GM18498 (cell line): ENCODE results near the gene SPATA17.

Source experiments
- ATAC-seq: cut with Tn5 transposase; IDR thresholded peaks from one replicate; pipeline ENCODE4 v1.9.1; 2021; ENCODE audit warnings: mild to moderate bottlenecking, moderate library complexity; ENCODE audit not compliant: unreplicated experiment

Gene SPATA17

DNA sequence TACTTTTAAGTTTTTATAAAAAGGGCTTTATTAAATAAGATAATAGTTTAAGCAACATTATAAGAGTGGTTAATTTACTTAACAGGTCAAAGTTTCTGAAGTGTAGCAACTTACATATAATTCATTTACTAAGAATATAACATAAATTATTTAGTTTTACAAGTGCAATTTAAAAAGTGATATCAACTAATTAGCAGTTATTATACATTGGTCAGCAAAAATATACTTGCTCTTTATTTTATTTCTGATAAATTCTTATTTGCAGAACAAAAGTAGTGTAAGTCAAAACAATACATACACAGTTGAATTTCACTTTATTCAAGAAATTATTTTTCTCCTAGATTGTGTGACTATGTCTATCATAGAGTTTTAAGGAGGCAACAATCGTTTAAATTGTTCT, 215.6 kb downstream of the SPATA17 start:
- no peak for ATAC-seq

DNA sequence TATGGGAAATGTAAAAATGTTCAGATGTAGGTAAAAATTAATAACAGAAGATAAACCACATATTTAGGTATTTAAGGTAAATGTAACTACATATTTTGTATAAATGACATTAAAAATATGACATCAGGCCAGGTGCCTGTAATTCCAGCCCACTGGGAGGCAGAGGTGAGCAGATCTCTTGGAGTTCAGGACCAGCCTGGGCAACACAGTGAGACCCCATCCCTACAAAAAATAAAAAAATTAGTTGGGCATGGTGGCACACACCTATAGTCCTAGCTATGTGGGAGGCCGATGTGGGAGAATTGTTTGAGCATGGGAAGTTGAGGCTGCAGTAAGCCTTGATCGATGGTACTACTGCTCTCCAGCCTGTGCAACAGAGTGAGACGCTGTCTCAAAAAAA, 216.5 kb downstream of the SPATA17 start:
- ATAC-seq: no peak

DNA sequence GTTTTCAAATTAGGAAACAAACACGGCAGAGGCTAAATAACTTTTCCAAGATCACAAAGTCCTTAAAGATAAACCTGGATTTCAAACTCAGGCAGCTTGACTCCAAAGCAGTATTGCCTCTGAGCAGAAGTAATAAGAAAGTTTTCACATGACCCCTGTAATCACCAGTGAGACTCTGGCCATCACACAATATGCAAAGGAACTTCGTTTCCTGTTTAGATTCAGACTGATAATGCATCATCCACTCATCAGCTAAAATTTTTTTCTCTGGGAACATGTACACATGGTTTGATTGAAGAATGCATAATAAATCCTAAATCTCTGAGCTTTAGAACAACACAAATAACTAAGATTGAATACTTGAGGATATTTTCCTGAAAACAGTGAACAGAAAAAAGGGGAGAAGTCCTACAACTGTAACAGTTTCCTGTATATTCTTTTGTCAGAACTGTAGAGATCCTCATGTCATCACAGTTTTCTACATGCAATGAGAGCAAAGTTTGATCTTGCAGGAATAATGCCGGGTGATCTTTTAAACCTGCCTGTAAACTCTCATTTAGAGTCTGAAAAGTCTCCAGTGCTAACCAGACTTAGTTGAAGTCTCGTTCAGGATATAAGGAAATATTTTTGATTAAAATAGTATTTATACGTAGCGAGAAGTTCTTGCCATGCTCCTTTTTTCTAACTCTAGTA, 225.3 kb downstream of the SPATA17 start:
- ATAC-seq: no peak

DNA sequence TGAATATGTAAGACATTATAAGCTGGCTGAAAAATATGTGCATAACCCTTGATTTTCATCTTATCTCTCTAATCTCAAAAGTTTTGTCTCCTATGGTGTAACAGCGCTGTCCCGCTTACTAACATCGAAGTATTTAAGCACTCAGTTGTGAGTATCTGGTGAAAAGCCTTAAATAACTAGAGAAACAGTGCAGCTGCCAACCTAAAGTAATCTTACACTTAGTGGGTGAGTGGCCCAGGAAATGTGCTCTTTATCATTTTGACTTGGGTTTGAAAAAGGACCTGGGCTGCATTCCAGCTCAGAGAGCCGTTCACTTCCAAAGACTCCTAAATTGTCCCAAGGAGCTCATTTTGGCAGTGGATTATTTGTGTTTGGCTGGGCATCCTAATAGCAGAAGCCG, 225.9 kb downstream of the SPATA17 start:
- no peak for ATAC-seq

DNA sequence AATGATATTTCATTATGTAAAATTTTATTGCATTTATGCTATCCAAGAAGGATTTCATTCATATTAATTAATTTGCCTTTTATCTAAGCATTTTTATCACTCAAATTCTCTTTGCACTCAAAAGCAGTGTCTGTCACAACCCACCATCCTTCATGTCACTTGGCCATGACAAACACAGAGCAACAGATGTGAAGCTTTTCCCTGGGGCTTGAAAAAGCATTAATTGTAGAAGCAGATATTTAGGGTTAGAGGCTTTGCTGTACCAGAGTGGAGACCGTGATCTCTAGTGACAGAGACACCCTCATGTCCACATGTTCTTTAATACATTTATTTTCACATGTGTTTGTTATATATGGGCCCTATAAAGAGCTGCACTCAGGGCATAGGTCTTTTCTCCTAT, 230.5 kb downstream of the SPATA17 start:
- no peak for ATAC-seq

DNA sequence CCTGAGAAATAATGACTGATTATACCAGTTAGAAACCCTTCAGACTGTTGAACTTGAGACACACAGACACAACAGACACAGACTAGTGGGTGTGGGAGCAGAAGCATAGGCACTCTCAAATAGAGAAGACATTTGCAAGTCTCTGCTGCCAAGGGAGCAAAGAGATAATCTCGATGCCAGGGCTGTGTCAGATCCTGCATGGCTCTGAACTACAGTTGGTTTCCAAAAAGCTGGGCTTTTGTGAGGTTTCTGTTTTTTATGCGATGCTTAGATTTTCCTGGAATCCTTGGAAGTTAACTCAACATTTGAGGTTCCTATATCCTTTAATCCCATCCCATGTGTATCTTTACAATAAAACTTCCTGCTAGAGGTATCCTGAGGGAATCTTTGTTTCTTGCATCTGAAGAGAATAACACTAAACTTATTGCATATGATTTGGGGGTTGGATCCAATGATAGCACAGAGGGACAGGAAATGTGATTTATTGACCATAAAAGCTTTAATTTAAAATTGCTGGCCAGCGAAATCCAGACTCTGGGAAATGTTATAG, 236.4 kb downstream of the SPATA17 start:
- no peak for ATAC-seq

DNA sequence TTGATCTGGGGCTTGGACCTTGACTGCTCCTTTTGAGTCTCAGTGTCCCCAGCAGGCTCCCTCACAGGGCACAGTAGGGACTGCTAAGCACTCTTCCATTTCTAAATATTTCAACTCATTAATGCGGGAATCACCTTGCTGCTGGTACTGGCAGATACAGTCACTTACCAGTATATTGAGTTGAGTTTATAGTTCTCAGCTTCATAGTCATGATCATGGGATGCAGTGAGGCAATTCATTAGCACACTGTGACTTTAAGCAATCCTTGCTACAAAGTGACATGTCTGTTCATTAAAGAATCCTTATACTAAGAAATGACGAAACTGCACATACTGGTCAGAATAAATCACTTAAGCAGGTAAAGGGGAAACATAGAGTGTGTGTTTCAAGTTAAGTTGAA, 240.8 kb downstream of the SPATA17 start:
- ATAC-seq: no peak

DNA sequence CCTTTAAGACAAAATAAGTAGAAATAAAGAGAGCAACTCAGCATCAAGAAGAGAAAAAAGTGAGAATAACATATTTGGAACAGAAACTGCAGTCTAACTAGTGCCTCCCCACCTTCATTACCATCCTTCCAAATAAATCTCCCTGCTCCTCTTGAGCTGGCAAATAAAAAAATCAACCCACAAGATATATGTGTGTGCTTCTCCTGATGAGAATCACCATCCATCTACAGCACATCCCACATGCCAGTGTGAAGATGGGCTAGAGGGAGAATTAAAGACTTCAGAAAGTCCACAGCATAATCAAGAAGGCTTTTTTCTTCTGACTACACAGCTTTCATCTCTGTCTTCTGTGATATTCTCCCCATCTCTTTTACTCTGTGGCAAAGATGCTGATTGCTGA, 244.1 kb downstream of the SPATA17 start:
- no peak for ATAC-seq

DNA sequence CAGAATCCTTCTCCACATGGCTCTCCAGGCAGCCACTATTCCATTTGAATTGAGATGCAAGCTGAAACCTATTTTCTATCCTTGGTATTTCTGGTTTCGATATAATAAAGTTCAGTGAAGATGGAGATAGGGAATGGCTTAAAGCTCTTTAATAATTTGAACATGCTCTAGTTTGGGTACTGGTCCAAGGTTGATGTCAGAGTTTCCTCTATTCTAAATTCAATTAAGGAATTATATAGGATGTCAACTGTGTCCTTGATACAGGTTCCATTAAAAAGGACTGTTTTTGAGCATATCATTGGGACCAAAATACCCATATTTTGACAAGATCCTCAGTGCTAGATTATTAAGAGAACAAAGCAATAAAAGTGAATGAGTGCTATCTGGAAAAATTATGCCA, 245.3 kb downstream of the SPATA17 start:
- ATAC-seq: no peak

DNA sequence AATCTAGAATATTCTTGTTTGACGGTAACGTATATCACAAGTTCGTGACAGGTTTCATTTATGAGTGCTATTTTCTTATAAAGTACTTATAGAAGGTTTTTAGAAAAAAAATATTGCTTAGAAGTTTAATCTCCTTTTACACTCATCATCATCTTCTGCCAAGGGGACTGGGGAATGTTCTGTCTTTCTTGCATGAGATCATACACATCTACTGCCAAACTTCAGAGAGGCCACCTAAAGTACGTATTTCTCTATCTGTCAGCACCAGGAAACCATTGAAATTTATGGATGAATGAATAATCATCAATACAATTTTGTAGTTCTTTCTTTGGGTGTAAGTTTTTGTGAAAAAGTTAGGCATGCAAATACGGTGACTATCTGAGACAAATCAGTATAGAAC, 245.8 kb downstream of the SPATA17 start:
- no peak for ATAC-seq

DNA sequence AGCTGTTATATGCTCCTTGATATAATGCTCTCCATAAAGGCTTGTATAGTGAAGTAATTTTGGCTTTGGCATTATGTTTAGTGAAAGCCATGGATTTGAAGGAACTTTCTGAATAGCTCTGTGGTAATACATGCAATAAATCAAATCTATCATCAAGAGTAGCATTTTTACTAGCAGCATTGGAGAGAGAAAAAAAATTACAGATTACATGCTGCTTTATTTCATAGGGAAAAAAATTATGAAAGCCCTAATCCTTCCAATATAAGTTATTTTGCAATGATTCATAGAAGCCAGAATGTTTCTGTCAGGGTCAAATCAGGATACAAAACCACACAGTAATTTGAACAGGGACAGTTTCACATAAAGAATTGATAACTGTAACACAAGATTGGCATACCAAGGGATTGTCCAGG, 250.0 kb downstream of the SPATA17 start:
- ATAC-seq: no peak

DNA sequence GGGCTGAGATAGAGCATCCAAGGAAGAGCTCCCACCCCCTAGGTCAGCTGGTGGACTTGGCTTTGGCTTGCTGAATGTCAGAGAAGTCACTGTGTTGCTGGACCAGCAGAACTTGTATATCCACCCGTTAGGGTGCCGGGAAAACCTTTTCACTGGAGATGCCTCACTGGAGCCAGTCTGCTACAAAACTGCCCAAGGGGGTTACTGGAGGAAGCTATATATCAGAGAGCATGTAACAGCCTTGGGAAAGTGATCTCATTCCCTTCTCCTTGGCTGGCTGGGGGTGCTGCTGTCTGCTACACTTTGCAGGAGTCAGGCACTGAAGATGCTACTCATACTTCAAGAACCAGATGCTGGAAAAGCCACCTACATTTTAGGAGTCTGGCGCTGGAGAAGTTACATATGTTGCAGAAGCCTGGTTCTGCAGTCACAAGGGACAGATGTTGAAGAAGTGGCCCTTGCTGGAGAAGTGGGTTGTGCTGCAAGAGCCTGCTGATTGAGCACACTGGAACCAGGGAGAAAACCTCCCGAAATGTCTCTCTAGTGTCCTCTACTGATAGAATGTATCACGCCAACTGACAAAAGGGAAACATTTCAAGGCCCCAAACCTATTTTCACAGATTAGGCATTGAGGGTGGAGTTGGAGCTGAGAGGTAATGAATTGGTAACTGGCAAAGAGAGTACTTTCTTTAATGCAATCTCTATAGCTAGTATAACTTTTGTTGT, 250.6 kb downstream of the SPATA17 start:
- ATAC-seq: no peak

DNA sequence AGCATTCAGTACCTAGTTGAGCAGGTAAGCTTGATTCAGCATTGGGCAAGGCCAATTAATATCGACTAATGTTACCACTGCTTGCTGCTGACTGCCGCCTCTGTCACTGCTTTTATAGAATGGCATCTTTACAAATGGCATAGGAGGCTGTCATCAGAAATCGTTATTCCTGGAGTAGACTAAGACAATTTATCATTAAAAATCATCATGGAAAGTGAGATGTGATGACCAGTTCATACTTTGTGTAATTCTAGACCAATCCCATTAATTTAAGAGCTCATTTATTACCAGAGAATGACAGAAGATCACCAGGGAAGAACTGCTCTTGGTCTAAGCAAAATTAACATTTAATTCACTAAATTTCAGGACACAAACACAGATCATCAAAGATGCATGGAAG, 254.0 kb downstream of the SPATA17 start:
- no peak for ATAC-seq

DNA sequence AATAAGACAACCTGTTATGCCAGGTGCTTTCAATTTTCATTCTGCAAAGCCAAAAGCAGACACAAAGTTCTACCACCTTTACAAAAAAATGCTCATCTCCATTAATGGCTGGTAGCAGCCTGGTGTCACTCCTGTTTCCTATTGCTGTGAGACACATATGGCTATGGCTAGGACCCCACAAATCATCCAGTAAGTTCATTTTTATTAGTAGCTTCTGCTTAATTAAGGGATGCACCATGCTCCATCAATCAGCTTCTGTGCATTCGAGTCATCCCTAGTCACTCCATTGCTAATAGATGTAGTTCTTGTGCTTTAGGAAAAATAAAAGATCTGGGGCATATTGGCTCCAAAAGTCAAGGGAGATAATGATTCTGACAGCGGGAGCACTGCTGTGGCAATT, 257.2 kb downstream of the SPATA17 start:
- ATAC-seq: no peak

DNA sequence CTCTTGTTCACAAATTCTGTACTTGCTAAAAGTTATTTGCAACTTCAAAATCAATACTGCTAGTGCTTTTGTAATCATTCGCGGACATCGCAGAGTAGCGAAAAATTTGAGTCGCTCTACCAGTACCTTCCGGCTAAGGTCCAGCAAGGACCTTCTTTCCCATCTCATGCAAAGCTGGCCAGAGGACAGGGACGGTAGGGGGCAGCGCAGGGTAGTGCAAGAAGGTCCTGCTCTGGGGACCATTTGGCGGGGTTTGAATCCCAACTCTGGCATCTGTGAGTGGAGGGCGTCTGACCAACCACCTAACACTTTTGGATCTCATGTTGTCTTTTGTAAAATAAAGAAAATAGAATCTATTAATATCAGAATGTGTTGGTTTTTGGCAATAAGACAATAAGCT, 258.3 kb downstream of the SPATA17 start:
- ATAC-seq: no peak

DNA sequence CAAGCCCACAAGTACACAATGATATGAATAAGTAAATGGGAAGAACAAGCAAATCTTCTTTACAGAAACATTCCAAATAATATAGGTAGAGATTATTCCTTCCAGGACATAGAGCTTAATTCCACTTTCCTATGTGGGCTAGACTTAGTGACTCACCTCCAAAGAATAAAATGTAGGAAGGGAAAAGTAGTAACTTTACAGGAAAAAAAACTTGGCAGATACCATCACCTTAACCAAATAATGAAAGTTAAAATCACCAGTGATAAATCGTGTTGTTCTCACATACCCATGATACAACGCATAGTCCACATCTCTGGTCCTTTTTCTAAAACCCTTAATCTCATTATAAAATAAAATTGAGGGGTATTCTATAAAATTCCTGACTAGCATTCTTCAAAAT, 260.8 kb downstream of the SPATA17 start:
- ATAC-seq: no peak

DNA sequence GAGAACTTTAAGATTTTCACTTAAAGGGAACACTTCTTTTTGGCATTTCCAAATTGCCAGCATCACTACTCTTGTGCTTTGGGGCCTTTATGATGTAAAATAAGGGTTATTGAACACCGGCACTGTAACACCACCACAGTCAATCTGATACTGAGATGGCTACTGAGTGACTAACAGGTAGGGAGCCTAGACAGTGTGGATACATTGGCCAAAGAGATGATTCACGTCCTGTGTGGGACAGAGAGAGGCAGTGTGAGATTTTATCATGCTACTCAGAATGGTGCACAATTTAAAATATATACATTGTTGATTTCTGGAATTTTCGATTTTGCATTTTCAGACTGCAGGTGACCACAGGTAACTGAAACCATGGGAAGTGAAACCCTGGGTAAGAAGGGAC, 261.6 kb downstream of the SPATA17 start:
- ATAC-seq: no peak

DNA sequence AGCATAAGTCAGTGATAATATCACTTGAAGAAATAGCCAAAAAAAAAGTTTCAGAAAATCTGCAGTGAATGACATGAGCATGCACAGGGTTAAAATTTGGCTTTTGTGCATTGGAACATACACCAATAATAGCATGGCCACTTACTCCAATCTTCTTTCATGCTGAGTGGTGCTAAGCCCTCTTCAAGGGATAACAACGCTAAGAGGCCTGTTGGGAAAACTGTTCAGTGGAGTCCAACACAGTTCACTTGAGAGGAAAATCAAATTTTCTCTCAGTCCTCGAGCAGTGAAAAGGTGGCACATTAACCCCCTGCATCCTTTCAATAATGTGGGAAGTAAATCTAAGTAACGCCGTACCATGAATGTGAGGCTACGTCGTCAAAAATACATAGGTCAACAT, 264.7 kb downstream of the SPATA17 start:
- no peak for ATAC-seq

DNA sequence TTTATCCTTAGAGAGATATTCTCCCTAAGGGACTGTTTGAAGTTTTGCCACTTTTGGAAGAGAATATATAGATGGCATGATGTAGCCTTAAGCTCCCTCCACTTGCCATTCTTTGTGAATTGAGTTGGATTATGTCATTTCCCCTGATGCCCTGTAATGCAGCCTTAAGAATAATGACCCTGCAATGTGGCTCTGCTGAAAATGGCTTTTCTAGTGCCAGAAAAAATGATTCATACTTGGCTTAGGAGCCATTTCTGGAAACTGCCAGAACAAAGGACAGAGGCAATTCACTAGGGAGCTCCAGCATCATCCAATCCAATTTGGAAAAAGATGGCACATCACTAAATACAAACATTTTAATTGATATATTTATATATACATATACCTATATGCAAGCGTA, 265.3 kb downstream of the SPATA17 start:
- no peak for ATAC-seq

DNA sequence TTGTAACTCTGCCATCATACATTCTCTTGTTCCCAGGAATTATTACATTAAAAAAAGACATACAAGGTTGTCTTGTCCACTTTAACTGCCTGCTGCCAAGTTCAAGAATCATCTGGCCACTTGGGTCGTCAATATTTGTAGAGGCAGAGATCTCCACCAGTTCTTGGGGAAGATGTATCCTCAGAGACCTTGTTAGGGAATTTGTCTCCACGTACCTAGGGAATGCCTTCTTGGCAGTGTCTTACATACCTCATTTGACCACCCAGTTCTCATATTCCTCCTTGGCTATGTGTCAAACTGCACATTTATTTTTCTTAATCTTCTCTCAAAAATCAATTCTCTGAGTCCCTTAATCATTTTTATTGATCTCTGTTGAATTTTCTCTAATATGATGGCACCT, 266.0 kb downstream of the SPATA17 start:
- ATAC-seq: no peak

DNA sequence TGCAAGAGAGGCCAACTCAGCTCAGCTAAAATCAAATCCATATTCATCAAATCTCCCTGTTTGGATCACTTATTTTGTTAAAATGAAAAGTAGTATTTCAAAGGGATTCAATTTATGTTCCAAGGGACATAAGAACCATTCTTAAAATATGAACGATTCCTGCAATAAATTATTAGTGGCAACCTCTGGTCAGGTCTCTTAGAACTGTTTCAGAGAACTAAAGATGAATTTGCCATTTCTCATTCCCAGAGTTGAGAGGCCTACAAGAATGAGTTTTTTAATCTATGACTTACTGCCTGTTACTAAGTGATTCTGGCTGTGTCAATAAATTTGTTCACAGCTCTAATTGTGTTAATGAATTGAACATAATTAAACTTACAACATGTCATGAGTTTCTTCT, 268.5 kb downstream of the SPATA17 start:
- ATAC-seq: no peak

DNA sequence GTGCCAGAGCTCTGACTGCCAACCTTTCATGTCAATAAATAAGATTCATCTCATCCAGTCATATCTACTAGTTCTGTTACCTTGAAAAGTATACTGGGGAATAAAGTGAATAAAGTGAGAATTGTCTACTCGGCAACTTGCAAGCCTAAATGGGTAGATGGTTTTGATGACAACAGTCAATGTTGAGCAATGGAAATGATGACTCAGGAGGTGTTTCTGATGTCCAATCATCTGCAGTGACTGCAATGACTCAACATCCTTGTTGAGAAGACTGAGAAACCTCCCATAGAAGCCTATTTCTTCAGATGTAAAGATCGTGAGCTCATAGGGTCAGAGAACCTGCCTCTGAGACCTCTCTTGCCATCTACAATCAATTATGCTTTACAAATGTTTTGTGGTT, 276.4 kb downstream of the SPATA17 start:
- ATAC-seq: no peak

DNA sequence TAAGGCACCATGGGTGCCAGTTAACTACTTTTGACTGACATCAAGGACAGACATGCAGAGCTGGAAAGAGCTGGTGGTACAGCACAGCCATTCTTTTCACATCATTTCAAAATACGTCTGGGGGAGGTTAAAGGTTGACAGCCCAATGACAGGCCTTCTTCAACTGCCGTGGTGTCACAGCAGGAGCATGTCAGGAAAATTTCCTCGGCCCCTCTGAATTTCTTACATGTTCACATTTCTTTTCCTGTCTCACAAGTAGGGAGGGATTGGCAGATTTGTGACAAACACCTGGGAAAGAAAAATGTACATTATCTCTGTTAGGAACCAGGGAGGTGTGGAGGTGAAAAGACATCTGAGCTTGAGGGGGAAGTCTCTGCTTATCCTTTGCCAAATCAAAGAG, 279.1 kb downstream of the SPATA17 start:
- no peak for ATAC-seq
